ENCODE data around the gene COL4A4.

The COL4A4 gene

DNA sequence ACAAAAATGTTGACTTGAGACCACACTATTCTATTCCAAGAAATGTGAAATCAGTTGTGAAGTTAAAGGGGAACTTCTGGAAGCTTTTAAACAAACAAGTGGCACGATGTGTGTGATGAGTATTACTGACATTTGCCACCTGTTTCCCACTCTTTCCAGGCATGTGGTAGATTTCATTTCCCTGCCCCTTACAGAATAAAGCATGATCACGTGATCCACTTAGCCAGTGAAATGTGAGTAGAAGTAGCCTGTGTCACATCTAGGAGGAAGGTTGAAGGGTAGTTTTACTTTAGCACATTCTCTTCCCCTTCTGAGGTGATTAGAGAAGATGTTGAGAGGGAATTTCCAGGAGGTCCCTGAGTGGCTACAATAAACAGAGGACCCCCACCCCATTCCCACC lies 3.8 kb downstream of the COL4A4 start:
- no peak for DNase-seq

DNA sequence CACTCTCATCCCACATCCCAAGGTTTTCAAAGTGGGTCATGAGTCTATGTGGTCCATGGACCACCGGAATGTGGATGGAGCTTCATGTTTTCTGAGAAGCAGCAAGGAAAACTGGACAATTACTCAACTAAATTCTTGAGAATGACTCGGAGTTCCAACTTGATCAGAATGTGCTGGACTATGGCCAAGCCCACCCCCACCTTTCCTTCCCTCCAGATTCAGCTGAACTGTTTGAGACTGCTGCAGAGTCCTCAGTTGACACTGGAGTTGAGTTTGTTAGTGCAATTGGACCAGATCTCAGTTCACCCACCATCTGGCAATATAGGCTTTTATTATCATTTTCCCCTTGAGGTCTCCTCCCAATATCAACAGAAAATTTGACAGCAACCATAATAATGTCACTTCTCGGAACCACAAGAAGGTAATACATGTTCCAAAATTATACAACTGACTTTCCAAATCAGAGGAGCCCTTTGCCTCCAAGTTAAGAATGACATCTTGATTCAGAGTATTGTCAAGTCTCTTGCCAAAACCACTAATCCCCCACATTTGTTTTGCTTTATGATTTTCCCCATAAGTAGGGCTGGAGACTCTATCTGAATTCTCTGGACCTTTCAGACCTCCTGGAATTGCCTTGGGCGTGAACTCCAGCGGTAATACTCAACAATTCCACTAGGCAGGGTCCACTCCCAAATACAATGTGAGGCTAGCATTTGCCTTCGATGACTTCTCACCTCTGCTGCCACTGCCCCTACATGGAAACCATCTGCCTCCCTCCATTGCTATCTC lies 8.8 kb downstream of the COL4A4 start:
- DNase-seq, result no peak

DNA sequence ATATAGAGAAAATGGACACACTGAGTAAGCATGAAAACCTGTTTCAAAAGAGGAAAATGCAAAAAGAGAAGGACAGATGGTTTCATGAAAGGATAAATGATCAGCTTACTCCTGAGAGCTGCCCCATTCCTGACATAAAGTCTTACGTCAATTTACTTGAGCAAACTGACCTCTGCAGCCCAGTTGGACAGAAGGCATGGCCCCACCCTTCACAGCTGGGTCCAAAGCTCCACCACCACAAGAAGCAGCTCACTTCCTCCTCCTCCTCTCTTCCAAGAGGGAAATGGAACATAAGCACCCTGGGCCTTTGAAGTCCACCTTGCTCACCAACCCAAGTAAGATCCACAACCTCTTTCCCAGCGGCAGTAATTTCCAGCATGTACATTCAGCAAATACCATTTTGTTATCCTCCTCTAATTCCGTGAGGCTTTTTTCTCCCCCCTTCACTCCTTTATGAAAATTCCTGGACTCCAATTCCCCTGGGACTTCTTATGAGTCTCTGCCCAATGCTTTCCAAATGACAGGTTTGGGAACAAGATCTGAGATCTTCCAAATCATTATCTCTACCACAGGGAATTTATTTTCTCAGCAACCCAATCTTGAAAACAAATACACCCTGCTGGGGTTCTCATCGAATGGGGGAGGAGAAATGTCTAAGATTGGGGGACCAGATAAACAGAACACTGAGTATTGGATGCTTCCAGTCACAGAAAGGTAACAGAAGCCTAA lies 10.1 kb downstream of the COL4A4 start:
- DNase-seq, result no peak

DNA sequence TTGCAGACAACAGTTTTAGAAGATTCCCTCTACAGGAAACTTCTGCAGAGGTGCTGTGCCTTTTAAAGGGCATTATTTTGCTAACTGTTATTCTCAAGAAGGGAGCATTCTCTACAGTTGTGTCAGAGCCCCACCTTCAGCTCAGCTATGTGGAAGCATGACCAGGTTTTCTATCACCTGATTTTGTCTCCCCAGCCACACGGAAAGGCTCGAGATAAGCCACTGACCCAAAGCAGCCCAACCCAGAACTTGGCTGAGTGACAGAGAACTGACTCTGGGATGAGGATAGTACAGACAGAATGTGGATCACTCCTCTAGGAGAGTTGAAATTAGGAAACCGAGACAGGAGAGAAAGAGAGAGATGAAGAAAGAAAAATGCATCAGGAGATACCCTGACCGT lies 10.7 kb downstream of the COL4A4 start:
- DNase-seq, result no peak

DNA sequence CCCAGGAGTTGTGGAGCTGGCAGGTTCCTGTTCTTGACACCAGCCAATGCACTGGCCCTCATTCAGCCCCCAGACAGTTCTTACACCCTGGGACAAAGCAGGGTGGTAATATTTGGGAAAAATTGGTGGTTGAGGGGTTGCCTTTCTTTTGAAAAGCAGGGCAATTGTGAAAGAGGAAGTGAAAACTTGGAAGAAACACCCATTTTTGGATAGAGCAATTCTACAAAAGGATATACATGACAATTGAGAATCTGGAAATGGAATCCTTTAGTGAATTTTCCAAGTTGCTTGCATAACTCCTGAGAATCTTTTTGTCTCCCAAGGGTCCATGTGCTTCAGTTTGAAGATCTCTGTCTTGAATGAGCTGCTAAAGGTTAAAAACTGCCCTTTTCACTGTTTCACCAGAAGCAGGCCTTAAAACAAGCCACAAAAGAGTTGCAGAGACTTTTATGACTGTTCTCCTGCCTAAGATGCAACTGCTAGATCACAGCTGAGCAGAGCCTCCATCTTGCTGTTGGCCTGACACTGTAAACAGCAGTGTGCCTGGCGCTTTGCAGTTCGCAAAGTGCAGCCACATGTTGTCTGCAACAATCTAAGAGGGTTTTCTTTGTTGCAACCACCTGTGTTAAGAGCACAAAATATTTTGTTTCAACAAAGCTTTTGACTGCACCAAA lies 11.8 kb downstream of the COL4A4 start:
- DNase-seq, result no peak

DNA sequence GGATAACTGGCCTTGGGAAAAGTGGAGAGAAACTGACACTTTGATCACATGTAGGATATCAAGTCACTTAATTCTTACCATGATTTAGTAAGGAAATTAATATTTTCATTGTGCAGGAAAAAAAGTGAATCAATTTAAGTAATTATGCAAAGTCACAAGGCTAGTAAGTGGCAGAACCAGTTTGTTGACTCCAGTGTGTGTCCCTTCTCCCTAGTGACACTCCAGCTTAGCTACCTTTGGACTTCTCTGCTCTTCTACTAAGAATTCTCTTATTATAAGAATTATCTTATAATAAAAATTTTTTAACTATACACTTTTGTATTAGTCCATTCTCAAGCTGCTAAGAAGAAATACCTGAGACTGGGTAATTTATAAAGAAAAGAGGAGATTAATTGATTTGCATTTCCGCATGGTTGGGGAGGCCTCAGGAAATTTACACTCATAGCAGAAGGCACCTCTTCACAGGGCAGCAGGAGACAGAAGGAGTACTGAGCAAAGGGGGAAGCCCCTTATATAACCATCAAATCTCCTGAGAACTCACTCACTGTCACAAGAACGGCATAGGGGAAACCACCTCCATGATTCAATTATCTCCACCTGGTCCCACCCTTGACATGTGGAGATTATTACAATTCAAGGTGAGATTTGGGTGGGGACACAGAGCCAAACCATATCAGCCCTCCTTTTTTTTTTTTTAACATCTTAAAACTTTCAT lies 13.6 kb downstream of the COL4A4 start:
- DNase-seq, result no peak

DNA sequence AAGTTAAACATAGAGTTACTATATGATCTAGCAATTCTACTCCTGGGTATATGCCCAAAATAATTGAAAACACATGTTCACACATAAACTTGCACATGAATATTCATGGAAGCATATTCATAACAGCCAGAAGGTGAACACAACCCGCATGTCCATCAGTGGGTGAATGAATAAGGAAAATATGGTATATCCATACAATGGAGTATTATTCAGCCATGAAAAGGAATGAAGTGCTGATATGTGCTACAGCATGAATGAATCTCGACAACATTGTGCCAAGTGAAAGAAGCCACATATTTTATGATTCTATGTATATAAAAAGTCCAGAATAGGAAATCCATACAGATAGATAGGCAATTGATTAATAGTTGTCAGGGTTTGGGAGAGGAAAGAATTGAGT lies 15.9 kb downstream of the COL4A4 start:
- DNase-seq, result no peak

DNA sequence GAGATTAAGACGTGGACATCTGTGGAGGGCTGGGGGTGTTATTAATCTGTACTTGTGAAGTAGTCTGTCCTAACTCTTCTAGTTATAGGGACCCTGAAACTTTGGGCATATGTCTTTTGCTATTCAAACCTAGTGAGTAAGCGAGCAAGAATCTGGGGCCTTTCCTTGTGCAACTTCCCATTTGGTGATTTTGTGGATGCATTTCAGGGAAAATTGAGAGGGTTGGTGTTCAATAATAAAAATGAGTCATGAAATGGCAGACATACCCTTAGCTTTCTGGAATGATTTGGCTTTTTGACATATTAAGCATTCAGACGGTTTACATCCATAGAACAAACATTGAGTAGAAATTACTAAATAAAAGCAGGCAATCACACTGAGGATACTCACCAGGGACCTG lies 17.0 kb downstream of the COL4A4 start:
- no peak for DNase-seq

DNA sequence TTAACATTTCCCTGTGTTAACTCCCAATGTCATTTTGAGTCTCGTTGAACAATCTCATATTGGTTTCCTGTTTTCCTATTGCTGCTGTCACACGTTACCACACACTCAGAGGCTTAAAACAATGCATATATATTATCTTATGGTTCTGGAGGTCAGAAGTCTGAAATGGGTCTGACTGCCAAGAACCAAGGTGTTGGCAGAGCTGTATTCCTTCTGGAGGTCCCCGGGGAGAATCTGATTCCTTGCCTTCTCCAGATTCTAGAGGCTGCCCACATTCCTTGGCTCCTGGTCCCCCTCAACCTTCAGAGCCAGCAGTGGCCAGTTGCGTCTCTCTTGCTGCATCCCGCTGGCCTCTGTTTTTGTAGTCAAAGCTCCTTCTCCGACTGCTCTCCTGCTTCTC lies 17.5 kb downstream of the COL4A4 start:
- DNase-seq, result no peak

DNA sequence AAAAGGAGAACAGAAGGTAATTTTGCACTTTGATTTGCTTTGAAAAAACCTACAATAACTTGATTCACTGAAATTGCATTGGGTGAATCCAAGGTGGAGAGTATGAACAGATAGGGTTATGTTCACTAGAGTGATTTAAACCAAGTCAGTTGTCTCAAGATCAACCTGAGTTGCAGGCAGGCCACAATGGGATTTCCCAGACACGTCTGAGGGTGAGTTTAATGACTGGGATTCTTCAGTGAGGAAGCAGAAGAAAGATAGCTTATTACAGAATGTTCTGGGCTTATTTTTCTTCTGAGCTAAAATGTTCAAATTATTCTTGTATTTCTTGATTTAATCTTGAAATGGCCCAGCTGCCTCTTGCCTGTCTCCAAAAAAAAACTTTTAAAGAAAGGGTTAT lies 20.1 kb downstream of the COL4A4 start:
- DNase-seq, result no peak

DNA sequence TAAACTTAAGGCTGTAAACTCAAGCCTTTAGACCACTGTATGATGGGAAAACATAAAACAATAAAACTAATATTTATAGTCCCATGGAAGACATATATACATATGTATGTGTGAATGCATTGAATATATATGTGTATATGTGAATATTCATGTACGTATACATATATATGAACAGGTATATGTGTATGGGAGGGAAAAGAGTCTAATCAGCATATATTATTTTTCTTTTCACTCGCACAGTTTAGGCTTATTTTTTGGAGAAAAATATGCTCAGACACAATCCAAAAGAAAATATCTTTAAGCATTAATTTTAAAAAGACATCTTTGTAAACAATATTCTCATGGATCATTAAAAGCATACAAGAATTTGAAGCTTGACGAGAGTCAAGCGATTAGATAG lies 22.7 kb downstream of the COL4A4 start:
- no peak for DNase-seq

DNA sequence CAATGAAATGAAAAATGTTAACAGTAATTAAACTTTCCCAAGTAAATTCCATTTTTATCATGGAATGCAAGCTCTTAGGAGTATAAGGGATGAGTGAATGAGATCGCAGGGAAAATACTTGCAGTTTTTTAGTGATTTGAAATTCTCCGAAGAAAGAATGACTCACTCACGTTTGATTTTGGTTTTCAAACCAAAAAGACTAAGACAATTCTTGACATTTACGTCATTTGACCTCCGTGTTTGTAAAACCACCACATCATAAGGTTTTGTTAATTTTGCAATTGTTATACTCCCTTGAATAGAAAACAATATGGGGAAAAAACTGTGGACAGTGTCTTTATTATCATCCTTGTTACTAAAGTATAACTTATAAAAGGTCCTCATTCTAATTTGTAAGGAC lies 29.4 kb downstream of the COL4A4 start:
- DNase-seq, result no peak

DNA sequence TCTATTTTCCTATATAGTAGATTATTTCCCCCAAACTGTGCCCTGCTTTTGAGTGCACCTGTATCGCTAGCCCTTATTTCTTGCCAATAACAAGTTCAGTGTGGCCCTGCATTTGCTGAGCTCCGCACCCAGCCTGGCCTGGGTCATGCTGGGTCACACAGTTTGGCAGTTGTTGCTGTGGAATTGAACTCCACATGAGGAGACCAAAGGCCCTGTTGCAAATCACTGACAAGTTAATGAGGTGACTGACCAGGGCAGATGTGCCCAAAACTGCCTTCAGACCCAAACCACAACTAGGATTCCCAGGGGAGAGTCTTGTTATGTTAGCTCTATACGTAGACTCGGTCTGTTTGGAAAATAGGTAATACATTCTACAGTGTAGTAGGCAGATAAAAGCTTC lies 31.0 kb downstream of the COL4A4 start:
- DNase-seq, result no peak

DNA sequence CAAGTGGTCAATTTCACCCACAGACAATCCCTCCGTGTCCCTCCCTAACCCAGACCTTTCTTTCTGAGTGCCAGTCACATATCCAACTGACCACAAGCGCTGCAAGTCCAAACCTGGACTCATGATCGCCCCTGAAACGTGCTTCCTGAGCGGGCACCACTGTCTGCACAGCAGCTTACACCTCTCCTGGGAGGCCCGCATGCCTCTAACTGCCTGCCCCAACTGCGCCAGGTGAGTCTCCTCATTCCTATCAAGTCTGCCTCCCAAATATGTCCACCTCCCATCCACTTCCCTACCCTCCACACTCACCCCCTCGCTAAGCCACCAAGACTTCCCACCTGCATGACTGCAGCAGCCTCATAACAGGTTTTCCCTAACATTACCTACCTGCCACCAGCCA lies 33.4 kb downstream of the COL4A4 start:
- DNase-seq, result no peak

DNA sequence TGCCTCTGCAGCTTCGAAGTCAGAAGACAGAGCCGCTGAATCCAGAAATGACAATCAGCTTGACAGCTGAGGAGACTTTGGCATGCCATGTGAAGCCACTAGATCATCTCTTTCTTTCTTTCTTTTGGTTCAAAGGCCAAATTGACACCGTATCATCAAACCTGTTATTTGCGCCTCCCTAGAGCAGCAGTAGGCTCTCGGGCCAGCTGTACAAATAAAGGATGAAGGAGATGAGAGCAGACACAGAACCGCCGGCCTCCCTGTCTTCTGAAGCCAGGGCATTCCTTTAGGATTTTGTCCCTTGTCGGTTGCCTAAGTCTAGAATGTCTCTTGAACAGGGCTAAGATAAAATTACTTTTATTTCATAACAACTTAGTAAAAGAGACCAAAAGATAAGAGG lies 36.8 kb downstream of the COL4A4 start:
- DNase-seq, result no peak

DNA sequence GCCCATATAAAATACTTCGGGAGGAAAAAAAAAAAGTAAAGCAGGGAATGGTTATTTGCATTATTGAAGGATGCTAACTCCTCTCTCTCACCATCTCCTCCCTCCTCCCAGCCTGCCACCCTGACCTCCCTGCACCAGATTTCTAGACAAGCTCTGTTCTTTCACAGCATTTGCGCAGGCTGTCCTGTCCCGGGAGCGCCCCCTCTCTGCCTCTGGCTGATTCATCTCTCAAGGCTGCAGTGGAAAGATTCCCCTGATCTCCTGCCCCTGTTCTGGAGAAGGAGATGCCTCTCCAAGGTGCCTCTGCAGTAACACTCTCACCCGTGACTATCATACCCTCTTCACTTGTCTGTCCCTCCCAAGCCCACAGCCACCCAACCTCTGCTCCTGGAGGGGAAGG lies 38.5 kb downstream of the COL4A4 start:
- DNase-seq, result no peak

DNA sequence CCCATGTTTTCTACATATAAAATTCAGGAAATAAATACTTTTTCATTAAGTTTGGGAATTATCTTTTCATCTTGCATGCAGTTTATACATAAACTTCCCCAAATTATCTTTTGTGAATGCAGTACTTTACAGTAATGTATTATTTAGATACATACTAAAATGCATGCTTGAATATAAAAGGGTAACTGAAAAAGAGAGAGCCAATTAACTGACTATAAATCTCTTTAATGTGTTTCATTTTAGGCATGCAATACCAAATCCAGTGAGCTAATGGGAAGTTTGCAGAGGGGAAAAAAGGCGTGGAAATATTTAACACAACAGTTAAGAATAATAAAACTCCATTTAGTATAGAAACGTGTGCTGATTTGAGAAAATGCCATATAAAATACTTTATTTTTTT lies 39.2 kb downstream of the COL4A4 start:
- DNase-seq, result no peak

DNA sequence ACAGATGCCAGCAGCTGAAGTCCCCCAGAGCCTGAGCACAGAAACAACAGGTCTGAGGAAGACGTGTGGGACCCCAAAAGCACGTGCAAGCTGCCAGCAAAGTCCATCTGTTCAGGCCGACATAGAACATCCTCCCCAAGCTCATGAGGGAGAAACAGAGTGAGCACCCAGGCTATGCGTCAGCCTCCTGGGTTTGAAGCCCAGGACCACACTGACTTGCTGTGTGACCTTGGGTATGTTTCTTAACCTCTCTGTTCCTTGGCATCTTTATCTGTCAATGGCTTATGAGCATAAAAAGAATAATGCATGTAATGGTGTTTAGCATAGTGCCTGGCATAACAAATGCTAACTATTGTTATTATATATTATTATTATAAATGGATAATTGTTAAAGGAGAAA lies 40.3 kb downstream of the COL4A4 start:
- no peak for DNase-seq

DNA sequence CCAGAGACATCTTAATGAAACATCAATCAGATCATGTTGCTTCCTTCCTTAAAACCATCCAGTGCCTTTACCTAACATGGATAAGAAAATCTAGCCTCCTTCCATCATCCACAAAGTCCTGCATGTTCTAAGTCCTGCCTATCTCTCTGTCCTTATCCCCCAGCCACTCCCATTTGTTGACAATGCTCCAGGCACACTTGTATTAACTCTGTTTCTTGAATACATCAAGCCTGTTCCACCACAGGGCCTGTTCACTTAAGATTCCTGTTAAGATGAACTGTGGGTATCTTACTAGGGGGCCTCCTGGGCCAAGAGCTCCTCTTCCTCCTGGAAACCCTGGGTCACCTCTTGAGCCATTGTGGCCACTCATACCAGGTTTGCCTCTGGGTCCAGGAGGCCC lies 45.7 kb downstream of the COL4A4 start:
- no peak for DNase-seq

DNA sequence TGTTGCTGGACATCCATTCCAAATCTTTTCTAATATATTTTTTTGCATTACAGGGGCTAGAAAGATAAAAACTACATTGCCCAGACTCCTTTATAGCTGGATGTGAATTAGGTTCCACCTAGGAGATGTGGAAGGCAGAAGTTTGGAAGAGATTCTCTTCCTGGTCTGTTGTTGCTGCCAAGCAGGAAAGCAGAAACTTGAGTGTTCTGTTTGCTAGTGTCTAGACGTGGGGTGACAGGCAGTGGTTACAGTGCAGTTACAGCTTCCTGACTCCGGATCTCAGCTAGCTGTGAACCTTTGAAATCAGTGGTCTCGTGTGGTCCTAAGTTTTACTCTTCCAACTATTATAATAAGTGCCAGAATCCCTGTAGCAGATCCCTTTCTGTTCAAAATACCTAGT lies 46.2 kb downstream of the COL4A4 start:
- no peak for DNase-seq

DNA sequence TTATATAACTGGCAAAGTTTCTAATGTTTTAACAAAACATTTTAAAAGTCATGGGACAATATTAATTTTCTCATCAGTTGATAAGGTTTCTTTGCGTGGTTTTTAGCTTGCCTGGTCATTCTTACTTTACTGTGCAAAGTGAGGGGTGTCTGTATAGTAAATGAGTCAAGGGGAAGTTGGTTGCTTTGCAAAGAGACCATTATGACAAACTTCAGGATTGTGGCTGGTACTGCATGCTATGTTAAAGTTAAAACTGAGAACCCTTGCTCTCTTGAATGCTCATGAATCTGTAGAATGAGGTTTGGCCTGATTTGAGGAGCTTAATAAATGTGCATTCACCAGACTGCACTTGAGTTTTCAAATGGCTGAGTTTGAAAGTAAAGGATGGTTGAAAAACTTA lies 47.0 kb downstream of the COL4A4 start:
- no peak for DNase-seq

DNA sequence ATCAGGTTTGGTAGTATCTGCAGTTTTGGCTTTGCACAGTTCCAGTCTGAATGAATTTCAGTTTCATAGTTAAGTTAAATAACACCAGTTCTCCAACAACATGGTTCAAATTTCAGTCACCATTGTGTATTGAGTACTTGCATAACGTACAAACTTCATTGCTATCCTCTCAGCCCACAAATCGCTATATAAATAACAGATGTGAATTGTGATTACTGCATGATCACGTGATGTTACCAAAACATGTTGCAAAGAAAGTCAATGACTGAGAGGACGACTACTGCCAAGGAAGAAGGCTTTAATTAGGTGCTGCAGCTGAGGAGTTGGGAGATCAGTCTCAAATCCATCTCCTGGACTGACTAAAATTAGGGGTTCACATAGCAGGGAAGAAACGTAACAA lies 48.2 kb downstream of the COL4A4 start:
- no peak for DNase-seq

Measured in stimulated activated CD4-positive, alpha-beta T cell treated with anti-CD3 and anti-CD28 coated beads, Interleukin-4, amount 100 ng/mL, for 1 hour (primary cell).